ENCODE results near the gene MAML1. TPM values are rescaled to one million over a fixed set of nuclear protein-coding genes. Genes with fewer than 3 reads are reported as not detected.
A peak's percentile ranks its signal among the peaks of the same experiment; 100 is the strongest.
"Not testable (repeated sequence)": the region's sequence is repeated elsewhere in the genome, so short reads cannot be mapped to it uniquely, and the experiment has no call there.

Gene MAML1
- total and polyA plus RNA-seq, 2 donors (not counting 1 experiment from before 2014, with no cell fraction given) = 6.4 to 7.5 TPM

- no peak overlapping the region for H3K4me3 ChIP-seq (replicated peaks in 1 of 4; ENCODE audit: control extremely low read depth in 1 of 4, insufficient read depth in 1 of 4, low read depth in 3 of 4, low read length in 4 of 4)
- TF ChIP-seq EZH2 (IDR thresholded peaks at IDR 0.05; ENCODE audit: low read length, missing control alignments) (no peak), CTCF (conservative IDR thresholded peaks at IDR 0.05 in 1 of 2, IDR thresholded peaks at IDR 0.05 in 1 of 2; ENCODE audit: low read depth in 1 of 2, low read length in 2 of 2) (no peak)
- peaks cover 1% of the 10 kb centered on the region for H4K20me1 ChIP-seq (ENCODE audit: control insufficient read depth, extremely low read depth, insufficient read depth, low read length)
- H3K4me2 ChIP-seq (ENCODE audit: extremely low read depth, insufficient read depth, low read length) = no peak overlapping the region
- H3K79me2 ChIP-seq (ENCODE audit: control insufficient read depth, insufficient read depth, low read length) = peaks cover 27% of the 10 kb centered on the region
- H3K36me3 ChIP-seq (ENCODE audit: control insufficient read depth, insufficient read depth, low read length) = peaks cover 5% of the 10 kb centered on the region
- H3K9me3 ChIP-seq (ENCODE audit: control insufficient read depth, insufficient read depth, low read depth, low read length) = no peaks in the 10 kb centered on the region
- H3K27ac ChIP-seq (ENCODE audit: insufficient read depth, low read length) = no peak overlapping the region
- H2AFZ ChIP-seq (ENCODE audit: low read length) = no peak overlapping the region
- no peaks in the 10 kb centered on the region for H3K27me3 ChIP-seq (ENCODE audit: control insufficient read depth, insufficient read depth, low read length)
- peaks cover 2% of the 10 kb centered on the region for H3K4me1 ChIP-seq (ENCODE audit: control insufficient read depth, extremely low read depth, insufficient read depth, low read length)
- H3K9ac ChIP-seq (ENCODE audit: insufficient read depth, low read length) = no peak overlapping the region
- DNase-seq (ENCODE audit: low read depth in 2 of 2) = no peak
These were observed 36.0 kb upstream of the MAML1 start for GRCh38 chr5:179696603-179697002.

- H4K20me1 ChIP-seq (ENCODE audit: control insufficient read depth, extremely low read depth, insufficient read depth, low read length) = peaks cover 1% of the 10 kb centered on the region
- DNase-seq (ENCODE audit: low read depth in 2 of 2) = no peak
- peaks cover 7% of the 10 kb centered on the region for H3K36me3 ChIP-seq (ENCODE audit: control insufficient read depth, insufficient read depth, low read length)
- H3K9me3 ChIP-seq (ENCODE audit: control insufficient read depth, insufficient read depth, low read depth, low read length) = no peaks in the 10 kb centered on the region
- H3K27ac ChIP-seq (ENCODE audit: insufficient read depth, low read length) = peak overlapping the region; percentile 88
- no peak overlapping the region for H3K4me2 ChIP-seq (ENCODE audit: extremely low read depth, insufficient read depth, low read length)
- peaks cover 2% of the 10 kb centered on the region for H3K4me1 ChIP-seq (ENCODE audit: control insufficient read depth, extremely low read depth, insufficient read depth, low read length)
- TF ChIP-seq EZH2 (IDR thresholded peaks at IDR 0.05; ENCODE audit: low read length, missing control alignments) (no peak), CTCF (conservative IDR thresholded peaks at IDR 0.05 in 1 of 2, IDR thresholded peaks at IDR 0.05 in 1 of 2; ENCODE audit: low read depth in 1 of 2, low read length in 2 of 2) (no peak)
- H2AFZ ChIP-seq (ENCODE audit: low read length) = no peak overlapping the region
- H3K27me3 ChIP-seq (ENCODE audit: control insufficient read depth, insufficient read depth, low read length) = no peaks in the 10 kb centered on the region
- H3K79me2 ChIP-seq (ENCODE audit: control insufficient read depth, insufficient read depth, low read length) = peaks cover 32% of the 10 kb centered on the region
- H3K9ac ChIP-seq (ENCODE audit: insufficient read depth, low read length) = no peak overlapping the region
- no peak overlapping the region for H3K4me3 ChIP-seq (replicated peaks in 1 of 4; ENCODE audit: control extremely low read depth in 1 of 4, insufficient read depth in 1 of 4, low read depth in 3 of 4, low read length in 4 of 4)
These were observed 35.5 kb upstream of the MAML1 start for GRCh38 chr5:179697108-179697507.

- DNase-seq (ENCODE audit: low read depth in 2 of 2); H3K4me1 ChIP-seq (ENCODE audit: control insufficient read depth, extremely low read depth, insufficient read depth, low read length); H3K27me3 ChIP-seq (ENCODE audit: control insufficient read depth, insufficient read depth, low read length); H4K20me1 ChIP-seq (ENCODE audit: control insufficient read depth, extremely low read depth, insufficient read depth, low read length); H3K36me3 ChIP-seq (ENCODE audit: control insufficient read depth, insufficient read depth, low read length); H3K9me3 ChIP-seq (ENCODE audit: control insufficient read depth, insufficient read depth, low read depth, low read length): not testable (repeated sequence)
- peak overlapping the region; percentile 37 to 78 (median 59) for H3K4me3 ChIP-seq (replicated peaks in 1 of 4; ENCODE audit: control extremely low read depth in 1 of 4, insufficient read depth in 1 of 4, low read depth in 3 of 4, low read length in 4 of 4)
- peak overlapping the region; percentile 88 for H3K27ac ChIP-seq (ENCODE audit: insufficient read depth, low read length)
- H3K79me2 ChIP-seq (ENCODE audit: control insufficient read depth, insufficient read depth, low read length) = peaks cover 37% of the 10 kb centered on the region
- peak overlapping the region; percentile 22 for H2AFZ ChIP-seq (ENCODE audit: low read length)
- H3K9ac ChIP-seq (ENCODE audit: insufficient read depth, low read length) = peak overlapping the region; percentile 78
- peak overlapping the region; percentile 84 for H3K4me2 ChIP-seq (ENCODE audit: extremely low read depth, insufficient read depth, low read length)
These were observed 35.1 kb upstream of the MAML1 start for GRCh38 chr5:179697543-179697942.
